Endothelial cell of umbilical vein (primary cell): ENCODE data around the gene DEDD. TPM values are rescaled to one million over a fixed set of nuclear protein-coding genes. Genes with fewer than 3 reads are reported as not detected.

Experiments used
- BruUV-seq: library from RNA; stranded (reverse); fragments of 400-500 nt; replicated peaks from 2 replicates; lab custom pipeline; 2021; lab: Mats Ljungman, UMichigan
- CTCF ChIA-PET: fragments of 300-600, 350-600 bp; sonication (Branson Sonifier 250); formaldehyde crosslinking; loops from one replicate; lab custom pipeline; 2021; ENCODE audit warnings: antibody characterized with exemption, inconsistent platforms; lab: Charles Lee
- POLR2A ChIA-PET: fragments of 300-600, 350-600 bp; sonication (Branson Sonifier 250); formaldehyde crosslinking; loops from one replicate; lab custom pipeline; 2021; ENCODE audit warnings: antibody characterized with exemption, inconsistent platforms; lab: Charles Lee
- DNase-seq: peaks from one replicate; pipeline ENCODE4 v3.0.0-alpha.2; 2011; ENCODE audit warnings: low read depth, low spot score
- FAIRE-seq: peaks from 2 replicates; lab custom pipeline; 2011; peaks lifted over from hg19 to GRCh38; lab: Jason Lieb, UNC
- H2AFZ ChIP-seq: 2 replicates; pipeline ENCODE4 v1.6.0; 2012; ENCODE audit warnings: low read depth, low read length, control low read depth, inconsistent platforms
- H3K27ac ChIP-seq: 2 replicates; pipeline ENCODE4 v1.5.1; 2011; ENCODE audit warnings: low read depth, mild to moderate bottlenecking, control low read depth, low read length, moderate library complexity; ENCODE audit not compliant: insufficient read depth
- H3K27me3 ChIP-seq, 2 experiments: 2 replicates each; pipeline versions ENCODE4 v1.6.0 to v1.6.1; 2011; ENCODE audit warnings: low read length in 2 of 2, mixed read lengths in 1 of 2; ENCODE audit not compliant: control insufficient read depth in 2 of 2, insufficient read depth in 2 of 2
- H3K36me3 ChIP-seq, 2 experiments: 2 replicates in 1 of 2; 3 replicates in 1 of 2; pipeline ENCODE4 v1.5.1; 2011; ENCODE audit warnings: low read length in 2 of 2, mild to moderate bottlenecking in 1 of 2, moderate library complexity in 1 of 2; ENCODE audit not compliant: control insufficient read depth in 2 of 2, insufficient read depth in 2 of 2; ENCODE audit errors: extremely low read depth in 1 of 2
- H3K4me1 ChIP-seq: 3 replicates; pipeline ENCODE4 v1.5.1; 2011; ENCODE audit warnings: mild to moderate bottlenecking, low read length; ENCODE audit not compliant: control insufficient read depth, insufficient read depth; ENCODE audit errors: extremely low read depth
- H3K4me2 ChIP-seq: 2 replicates; pipeline ENCODE4 v1.6.1; 2011; ENCODE audit warnings: low read length, control low read depth, mixed read lengths; ENCODE audit not compliant: insufficient read depth
- H3K4me3 ChIP-seq, 3 experiments: fragments of 200-600 bp in 1 of 3; sonication (generic), shearing (Covaris generic) in 1 of 3; replicated peaks in 1 of 3; 2 replicates each; pipeline ENCODE4 v1.5.1; 2011 to 2016; ENCODE audit warnings: control low read depth in 3 of 3, low read length in 3 of 3, mild to moderate bottlenecking in 2 of 3, inconsistent platforms in 1 of 3, low read depth in 1 of 3, moderate library complexity in 1 of 3; ENCODE audit not compliant: insufficient read depth in 1 of 3
- H3K79me2 ChIP-seq: 2 replicates; pipeline ENCODE4 v1.6.0; 2012; ENCODE audit warnings: low read length, inconsistent platforms; ENCODE audit not compliant: control insufficient read depth, insufficient read depth
- H3K9ac ChIP-seq: replicated peaks from 2 replicates; pipeline ENCODE3; 2011; ENCODE audit warnings: low read length, control low read depth; ENCODE audit not compliant: insufficient read depth; ENCODE audit errors: extremely low read depth
- H3K9me1 ChIP-seq: replicated peaks from 3 replicates; pipeline ENCODE4 v1.6.0; 2011; ENCODE audit warnings: mild to moderate bottlenecking, low read length; ENCODE audit not compliant: control insufficient read depth, insufficient read depth; ENCODE audit errors: extremely low read depth
- H3K9me3 ChIP-seq: replicated peaks from 2 replicates; pipeline ENCODE4 v1.5.1; 2012; ENCODE audit warnings: low read length, inconsistent platforms; ENCODE audit not compliant: control insufficient read depth, insufficient read depth
- H4K20me1 ChIP-seq: replicated peaks from 2 replicates; pipeline ENCODE3; 2011; ENCODE audit warnings: mild to moderate bottlenecking, low read length; ENCODE audit not compliant: control insufficient read depth, insufficient read depth; ENCODE audit errors: extremely low read depth
- EZH2 ChIP-seq: IDR thresholded peaks from 2 replicates; pipeline ENCODE4 v1.6.1; 2012; ENCODE audit warnings: borderline replicate concordance, low read depth, mild to moderate bottlenecking, moderate library complexity, low read length, inconsistent platforms; ENCODE audit not compliant: severe bottlenecking
- FOS ChIP-seq: IDR thresholded peaks from 2 replicates; pipeline ENCODE4 v1.6.1; 2011; ENCODE audit warnings: mild to moderate bottlenecking, low read length, moderate library complexity, borderline replicate concordance; ENCODE audit not compliant: insufficient read depth
- GATA2 ChIP-seq: IDR thresholded peaks from 2 replicates; pipeline ENCODE4 v1.7.0; 2011; ENCODE audit warnings: low read depth, mild to moderate bottlenecking, moderate library complexity, mixed read lengths, low read length; ENCODE audit not compliant: insufficient read length, insufficient read depth
- MAX ChIP-seq: IDR thresholded peaks from 2 replicates; pipeline ENCODE4 v1.6.1; 2011; ENCODE audit not compliant: insufficient read depth, insufficient read length
- MYC ChIP-seq: IDR thresholded peaks from one replicate; pipeline ENCODE4 v1.6.1; 2011; ENCODE audit warnings: mild to moderate bottlenecking, low read depth, low read length
- POLR2A ChIP-seq: IDR thresholded peaks from 2 replicates; pipeline ENCODE4 v1.6.1; 2012; ENCODE audit warnings: low read depth, mild to moderate bottlenecking, control low read depth, low read length
- POLR2AphosphoS5 ChIP-seq: IDR thresholded peaks from 2 replicates; pipeline ENCODE4 v1.6.1; 2012; ENCODE audit warnings: low read depth, mild to moderate bottlenecking, control low read depth, low read length, moderate library complexity; ENCODE audit not compliant: insufficient read depth
- dilution Hi-C: fragments of 300-500 bp; cut with MboI; formaldehyde crosslinking; loops from one replicate; pipeline ENCODE4 v1.15.0; 2019; ENCODE audit warnings: low sequenced_read_pairs; ENCODE audit not compliant: extremely low pct_ligation_motif_present
- intact Hi-C: fragments of 100-400 bp; cut with micrococcal nuclease; formaldehyde crosslinking; loops from one replicate; pipeline ENCODE4 v1.10.0; 2022
- polyA plus RNA-seq, 4 experiments: library from polyadenylated mRNA; depleted of rRNA in 3 of 4; stranded (reverse) in 3 of 4; unstranded in 1 of 4; fragments of >200 nt; gene quantifications; 2 replicates each; pipeline versions ENCODE4 v1.2.1 to v1.2.3, GENCODE V29; 2011 to 2012; ENCODE audit warnings: missing spikeins in 1 of 4
- total RNA-seq: library from RNA; stranded (reverse); gene quantifications from 2 replicates; pipeline ENCODE4 v1.2.3, GENCODE V29; 2021

Gene DEDD
- total and polyA plus RNA-seq, 2 donors (not counting 3 experiments of a cell fraction or from before 2014, with no cell fraction given), result 50.2 to 78.3 TPM

GRCh38 chr1:161160671-161161145 is 28.2 kb upstream of the DEDD start:
- CTCF ChIA-PET, result no interaction called here
- Histone ChIP-seq H3K4me3 (no peak overlapping the region), H3K9me3 (no peaks in the 10 kb centered on the region), H3K36me3 (peaks cover 2 to 14% of the 10 kb centered on the region in 2 experiments), H3K79me2 (peaks cover 7% of the 10 kb centered on the region), H3K9ac (no peak overlapping the region), H3K4me1 (peaks cover 10% of the 10 kb centered on the region), H4K20me1 (no peaks in the 10 kb centered on the region), H3K27me3 (no peaks in the 10 kb centered on the region), H3K27ac (no peak overlapping the region), H2AFZ (no peak overlapping the region), H3K4me2 (no peak overlapping the region), H3K9me1 (no peaks in the 10 kb centered on the region)
- BruUV-seq, result no TSS peak
- dilution Hi-C loops (no loop called here), intact Hi-C loops (no loop called here)
- TF ChIP-seq EZH2 (no peak), MAX (no peak), POLR2AphosphoS5 (no peak), GATA2 (no peak), FOS (no peak), MYC (no peak)
- FAIRE-seq (no peak), DNase-seq (no peak)
- POLR2A ChIA-PET, result no interaction called here

DNA sequence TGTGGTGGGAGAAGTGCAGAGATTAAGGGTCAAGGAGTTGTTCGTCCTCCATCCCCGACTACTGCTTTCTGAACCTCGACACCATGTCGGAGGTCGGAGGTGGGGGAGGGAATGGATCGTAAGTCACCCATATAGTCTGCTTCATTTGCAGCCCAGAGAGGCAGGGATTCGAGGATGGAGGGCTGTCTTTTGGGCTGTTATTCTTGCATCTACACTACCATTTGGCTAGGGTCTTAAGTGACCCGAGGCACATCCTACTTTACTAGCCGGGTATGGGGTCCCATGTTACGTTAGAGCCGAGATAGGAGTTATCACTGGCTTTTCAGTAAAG is 27.4 kb upstream of the DEDD start:
- POLR2A ChIA-PET, result no interaction called here
- FAIRE-seq, result no peak

More for the DNA sequence above, 27.4 kb upstream of the DEDD start:
- Histone ChIP-seq H2AFZ (peak overlapping the region; percentile 25), H3K4me2 (peak overlapping the region; percentile 61), H3K79me2 (peaks cover 7% of the 10 kb centered on the region), H4K20me1 (no peaks in the 10 kb centered on the region), H3K9me1 (no peaks in the 10 kb centered on the region), H3K27me3 (no peaks in the 10 kb centered on the region), H3K9me3 (no peaks in the 10 kb centered on the region), H3K27ac (peak overlapping the region; percentile 26), H3K4me1 (peaks cover 7% of the 10 kb centered on the region), H3K9ac (peak overlapping the region; percentile 68), H3K4me3 (peak overlapping the region; percentile 51 to 76 (median 65)), H3K36me3 (peaks cover 2 to 14% of the 10 kb centered on the region in 2 experiments)
- DNase-seq, result no peak
- intact Hi-C loops, result loop anchor here (2.0 kb wide), 1 partner anchor 41 kb away; the partner anchor contains the start of genes NIT1 and PFDN2
- TF ChIP-seq FOS, result no peak
- no peak for TF ChIP-seq GATA2
- no peak for TF ChIP-seq POLR2A
- CTCF ChIA-PET, result no interaction called here
- dilution Hi-C loops, result no loop called here
- BruUV-seq, result no TSS peak
